Measurements from ENCODE around the gene CFAP251. TPM values are rescaled to one million over a fixed set of nuclear protein-coding genes. Genes with fewer than 3 reads are reported as not detected.
"Not testable (repeated sequence)": the region's sequence is repeated elsewhere in the genome, so short reads cannot be mapped to it uniquely, and the experiment has no call there.

CFAP251 gene
- total RNA-seq, 2 experiments from 2014 or later: 4.1 to 4.7 TPM

- no peak overlapping the region for H3K4me2 ChIP-seq (ENCODE audit: low read length)
- intact Hi-C loops (cut with micrococcal nuclease; ENCODE audit: unreplicated experiment): no loop called here
- no TSS peak for BruUV-seq (replicated peaks)
- DNase-seq (ENCODE audit: low spot score): no peak
- H2AFZ ChIP-seq (ENCODE audit: low read length): no peak overlapping the region
- H3K4me3 ChIP-seq (ENCODE audit: low read depth, low read length, poor library complexity, severe bottlenecking): no peak overlapping the region
- no peaks in the 10 kb centered on the region for H4K20me1 ChIP-seq (ENCODE audit: insufficient read depth, low read length)
- H3K36me3 ChIP-seq (ENCODE audit: insufficient read depth, low read length): peaks cover 94% of the 10 kb centered on the region
- CTCF ChIA-PET (ENCODE audit: unreplicated experiment): no interaction called here
- no peaks in the 10 kb centered on the region for H3K9me3 ChIP-seq (ENCODE audit: low read length)
- H3K79me2 ChIP-seq (ENCODE audit: insufficient read depth, low read depth, low read length): peaks cover 12% of the 10 kb centered on the region
- H3K9me2 ChIP-seq (ENCODE audit: insufficient read depth, low read length): no peaks in the 10 kb centered on the region
- TF ChIP-seq EZH2phosphoT487 (IDR thresholded peaks at IDR 0.05; ENCODE audit: borderline replicate concordance, low read depth, low read length) (no peak), CTCF (conservative IDR thresholded peaks at IDR 0.05; ENCODE audit: low read length) (no peak)
- H3K4me1 ChIP-seq (ENCODE audit: insufficient read depth, low read length, poor library complexity, severe bottlenecking): no peaks in the 10 kb centered on the region
- POLR2A ChIA-PET: no interaction called here
- H3K27ac ChIP-seq (ENCODE audit: low read depth, low read length, poor library complexity, severe bottlenecking): no peak overlapping the region
Observed at GRCh38 chr12:122040579-122041386, 122.4 kb downstream of the CFAP251 start.

GRCh38 chr12:122041458-122041857 is 123.1 kb downstream of the CFAP251 start:
- H2AFZ ChIP-seq (ENCODE audit: low read length); CTCF ChIA-PET (ENCODE audit: unreplicated experiment); BruUV-seq (replicated peaks); DNase-seq (ENCODE audit: low spot score); H3K79me2 ChIP-seq (ENCODE audit: insufficient read depth, low read depth, low read length); POLR2A ChIA-PET; H3K27ac ChIP-seq (ENCODE audit: low read depth, low read length, poor library complexity, severe bottlenecking); H3K4me1 ChIP-seq (ENCODE audit: insufficient read depth, low read length, poor library complexity, severe bottlenecking); H3K4me2 ChIP-seq (ENCODE audit: low read length); H4K20me1 ChIP-seq (ENCODE audit: insufficient read depth, low read length); H3K9me3 ChIP-seq (ENCODE audit: low read length); H3K9me2 ChIP-seq (ENCODE audit: insufficient read depth, low read length); H3K4me3 ChIP-seq (ENCODE audit: low read depth, low read length, poor library complexity, severe bottlenecking); intact Hi-C loops (cut with micrococcal nuclease; ENCODE audit: unreplicated experiment): not testable (repeated sequence)
- peaks cover 94% of the 10 kb centered on the region for H3K36me3 ChIP-seq (ENCODE audit: insufficient read depth, low read length)

- no peak overlapping the region for H2AFZ ChIP-seq (ENCODE audit: low read length)
- no peaks in the 10 kb centered on the region for H3K9me3 ChIP-seq (ENCODE audit: low read length)
- H3K4me2 ChIP-seq (ENCODE audit: low read length): no peak overlapping the region
- ChIA-PET CTCF (ENCODE audit: unreplicated experiment) (no interaction called here), POLR2A (no interaction called here)
- H4K20me1 ChIP-seq (ENCODE audit: insufficient read depth, low read length): no peaks in the 10 kb centered on the region
- H3K27ac ChIP-seq (ENCODE audit: low read depth, low read length, poor library complexity, severe bottlenecking): no peak overlapping the region
- BruUV-seq (replicated peaks): no TSS peak
- intact Hi-C loops (cut with micrococcal nuclease; ENCODE audit: unreplicated experiment): no loop called here
- H3K36me3 ChIP-seq (ENCODE audit: insufficient read depth, low read length): peaks cover 94% of the 10 kb centered on the region
- TF ChIP-seq CTCF (conservative IDR thresholded peaks at IDR 0.05; ENCODE audit: low read length) (no peak), EZH2phosphoT487 (IDR thresholded peaks at IDR 0.05; ENCODE audit: borderline replicate concordance, low read depth, low read length) (no peak)
- no peaks in the 10 kb centered on the region for H3K4me1 ChIP-seq (ENCODE audit: insufficient read depth, low read length, poor library complexity, severe bottlenecking)
- no peak for DNase-seq (ENCODE audit: low spot score)
- 0 out of 2 replicates have a peak, but pooled peaks cover 3% of the 10 kb centered on the region for H3K79me2 ChIP-seq (ENCODE audit: insufficient read depth, low read depth, low read length)
- no peaks in the 10 kb centered on the region for H3K9me2 ChIP-seq (ENCODE audit: insufficient read depth, low read length)
- no peak overlapping the region for H3K4me3 ChIP-seq (ENCODE audit: low read depth, low read length, poor library complexity, severe bottlenecking)
Observed at GRCh38 chr12:122042910-122043309, 124.5 kb downstream of the CFAP251 start.
